Esophagus muscularis mucosa (tissue), 4 donors: Measurements from ENCODE around the gene CXorf66. TPM values are rescaled to one million over a fixed set of nuclear protein-coding genes. Genes with fewer than 3 reads are reported as not detected.

Source experiments
- DNase-seq: peaks from one replicate; pipeline ENCODE4 v3.0.0-alpha.2; 2017; ENCODE audit errors: extremely low spot score
- H3K27ac ChIP-seq, 4 donors: fragments of 200-600 bp; sonication (generic); replicated peaks in 1 of 4; 1 replicate in 3 of 4; 2 replicates in 1 of 4; pipeline ENCODE4 v1.5.1; 2016 to 2019; ENCODE audit warnings: mild to moderate bottlenecking in 1 of 4
- H3K27me3 ChIP-seq, 4 donors: fragments of 200-600 bp; sonication (generic); one replicate each; pipeline versions ENCODE4 v1.5.1 to v1.6.0; 2016 to 2019
- H3K36me3 ChIP-seq, 4 donors: fragments of 200-600 bp; sonication (generic); one replicate each; pipeline ENCODE4 v1.5.1; 2016 to 2019
- H3K4me1 ChIP-seq, 4 donors: fragments of 200-600 bp; sonication (generic); one replicate each; pipeline ENCODE4 v1.5.1; 2016 to 2019
- H3K4me3 ChIP-seq, 4 donors: fragments of 200-600 bp; sonication (generic); 1 replicate in 2 of 4; 2 replicates in 2 of 4; pipeline ENCODE4 v1.5.1; 2016 to 2019; ENCODE audit warnings: mild to moderate bottlenecking in 4 of 4, moderate library complexity in 1 of 4
- H3K9me3 ChIP-seq, 4 donors: fragments of 200-600 bp; sonication (generic); 1 replicate in 3 of 4; 2 replicates in 1 of 4; pipeline ENCODE4 v1.5.1; 2016 to 2019
- EP300 ChIP-seq: sonication (generic); formaldehyde crosslinking; IDR thresholded peaks from one replicate; pipeline ENCODE4 v1.6.1; 2017; ENCODE audit warnings: antibody characterized with exemption
- POLR2A ChIP-seq: fragments of 450-650 bp; IDR thresholded peaks from one replicate; pipeline ENCODE4 v1.6.1; 2017; ENCODE audit warnings: antibody characterized with exemption, moderate library complexity, mild to moderate bottlenecking, low read depth
- POLR2AphosphoS5 ChIP-seq, 2 donors: sonication (generic); formaldehyde crosslinking; IDR thresholded peaks; one replicate each; pipeline ENCODE4 v1.6.1; 2017; ENCODE audit warnings: antibody characterized with exemption in 2 of 2
- WGBS: methylation state at CpG from one replicate; pipeline ENCODE4 v1.1.5; 2018; 5-methylcytosine and 5-hydroxymethylcytosine counted together
- intact Hi-C: fragments of 100-400 bp; cut with DNase I; formaldehyde crosslinking; loops from one replicate; pipeline ENCODE4 v1.15.1; 2023
- total RNA-seq, 4 donors: library from RNA; depleted of rRNA; stranded (reverse); fragments of >200 nt; gene quantifications; one replicate each; pipeline versions ENCODE4 v1.1.0 to v1.2.1, GENCODE V29; 2016
- TF ChIP-seq, protein P1 (sequence below), 3 experiments: fragments of 200-600 bp in 2 of 3; fragments of 450-650 bp in 1 of 3; sonication (generic) in 2 of 3; IDR thresholded peaks; one replicate each; pipeline ENCODE4 v1.5.1; 2017 to 2019; ENCODE audit warnings: antibody characterized with exemption in 3 of 3, mild to moderate bottlenecking in 2 of 3, moderate library complexity in 1 of 3

The CXorf66 gene, protein sequence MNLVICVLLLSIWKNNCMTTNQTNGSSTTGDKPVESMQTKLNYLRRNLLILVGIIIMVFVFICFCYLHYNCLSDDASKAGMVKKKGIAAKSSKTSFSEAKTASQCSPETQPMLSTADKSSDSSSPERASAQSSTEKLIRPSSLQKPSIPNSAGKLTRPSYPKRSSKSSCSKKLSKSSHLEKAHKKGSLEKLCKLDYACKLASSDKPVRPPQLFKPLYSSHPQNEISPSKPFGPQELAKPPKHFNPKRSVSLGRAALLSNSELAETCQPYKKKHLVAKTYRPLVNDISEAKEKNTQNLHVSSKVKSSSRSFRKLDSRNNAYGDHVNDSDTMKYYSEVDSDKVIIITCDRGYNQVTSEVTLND
- total RNA-seq = not detected

DNA sequence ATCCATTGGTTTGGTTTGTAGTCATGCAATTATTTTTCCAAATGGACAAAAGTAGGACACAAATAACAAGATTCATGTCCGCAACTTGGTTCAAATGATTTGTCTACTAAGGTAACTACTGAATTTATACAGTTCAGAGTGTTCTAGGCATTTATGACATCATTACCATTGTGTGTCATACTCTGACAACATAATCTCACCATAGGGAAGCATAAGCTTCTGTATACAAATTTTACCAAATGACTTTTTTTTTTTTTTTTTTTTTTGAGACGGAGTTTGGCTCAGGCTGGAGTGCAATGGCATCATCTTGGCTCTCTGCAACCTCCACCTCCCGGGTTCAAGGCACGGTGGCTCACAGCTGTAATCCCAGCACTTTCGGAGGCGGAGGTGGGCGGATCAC lies at the start of gene CXorf66:
TSS of gene CXorf66 (minus strand) at position 101 of the 400 bp plus-strand sequence. CDS start at position 76, 25 bp downstream.
- intact Hi-C loops = no loop called here
- 83% methylated on average over 7 of the region's 7 CpGs for WGBS
- no peak for TF ChIP-seq EP300
- no peak for TF ChIP-seq POLR2AphosphoS5 (IDR thresholded peaks at IDR 0.05)
- no peak for TF ChIP-seq POLR2A
- TF ChIP-seq, protein P1, sequence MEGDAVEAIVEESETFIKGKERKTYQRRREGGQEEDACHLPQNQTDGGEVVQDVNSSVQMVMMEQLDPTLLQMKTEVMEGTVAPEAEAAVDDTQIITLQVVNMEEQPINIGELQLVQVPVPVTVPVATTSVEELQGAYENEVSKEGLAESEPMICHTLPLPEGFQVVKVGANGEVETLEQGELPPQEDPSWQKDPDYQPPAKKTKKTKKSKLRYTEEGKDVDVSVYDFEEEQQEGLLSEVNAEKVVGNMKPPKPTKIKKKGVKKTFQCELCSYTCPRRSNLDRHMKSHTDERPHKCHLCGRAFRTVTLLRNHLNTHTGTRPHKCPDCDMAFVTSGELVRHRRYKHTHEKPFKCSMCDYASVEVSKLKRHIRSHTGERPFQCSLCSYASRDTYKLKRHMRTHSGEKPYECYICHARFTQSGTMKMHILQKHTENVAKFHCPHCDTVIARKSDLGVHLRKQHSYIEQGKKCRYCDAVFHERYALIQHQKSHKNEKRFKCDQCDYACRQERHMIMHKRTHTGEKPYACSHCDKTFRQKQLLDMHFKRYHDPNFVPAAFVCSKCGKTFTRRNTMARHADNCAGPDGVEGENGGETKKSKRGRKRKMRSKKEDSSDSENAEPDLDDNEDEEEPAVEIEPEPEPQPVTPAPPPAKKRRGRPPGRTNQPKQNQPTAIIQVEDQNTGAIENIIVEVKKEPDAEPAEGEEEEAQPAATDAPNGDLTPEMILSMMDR (IDR thresholded peaks at IDR 0.05) = no peak
- Histone ChIP-seq H3K27ac (no peak within 1 kb of the TSS), H3K4me1 (no peaks in the 10 kb centered on the region), H3K4me3 (no peak within 1 kb of the TSS), H3K9me3 (no peaks in the 10 kb centered on the region), H3K36me3 (no peaks in the 10 kb centered on the region), H3K27me3 (no peaks in the 10 kb centered on the region)
- no peak for DNase-seq

DNA sequence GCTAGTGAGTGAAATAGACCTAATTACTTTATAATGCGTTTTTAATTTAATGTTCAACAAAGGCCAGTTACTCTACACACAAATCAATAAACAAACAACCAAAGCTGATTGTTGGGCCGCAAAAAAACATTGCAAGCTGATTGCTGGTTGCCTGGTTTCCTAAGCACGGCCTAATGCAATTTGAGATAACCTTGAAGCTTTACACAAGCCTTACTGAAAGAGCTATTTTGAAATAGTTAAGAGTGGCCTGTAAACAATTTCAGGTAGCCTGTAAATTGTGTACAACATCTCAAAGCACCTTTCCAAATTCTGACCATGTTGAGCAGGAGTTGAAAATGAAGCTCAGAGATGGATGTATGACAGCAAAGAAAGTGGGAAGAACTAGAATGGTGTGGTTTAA lies 17.5 kb upstream of the CXorf66 start:
- H3K4me1 ChIP-seq = no peaks in the 10 kb centered on the region
- H3K4me3 ChIP-seq = no peak overlapping the region
- H3K36me3 ChIP-seq = no peaks in the 10 kb centered on the region
- no peak overlapping the region for H3K27ac ChIP-seq
- no peaks in the 10 kb centered on the region for H3K9me3 ChIP-seq
- no peaks in the 10 kb centered on the region for H3K27me3 ChIP-seq
- no peak for DNase-seq
- intact Hi-C loops = no loop called here
- whole genome bisulfite sequencing = 81% methylated on average over 3 of the region's 3 CpGs
- TF ChIP-seq POLR2AphosphoS5 (IDR thresholded peaks at IDR 0.05) (no peak), POLR2A (no peak), EP300 (no peak)
- TF ChIP-seq, protein P1 (IDR thresholded peaks at IDR 0.05) = no peak

DNA sequence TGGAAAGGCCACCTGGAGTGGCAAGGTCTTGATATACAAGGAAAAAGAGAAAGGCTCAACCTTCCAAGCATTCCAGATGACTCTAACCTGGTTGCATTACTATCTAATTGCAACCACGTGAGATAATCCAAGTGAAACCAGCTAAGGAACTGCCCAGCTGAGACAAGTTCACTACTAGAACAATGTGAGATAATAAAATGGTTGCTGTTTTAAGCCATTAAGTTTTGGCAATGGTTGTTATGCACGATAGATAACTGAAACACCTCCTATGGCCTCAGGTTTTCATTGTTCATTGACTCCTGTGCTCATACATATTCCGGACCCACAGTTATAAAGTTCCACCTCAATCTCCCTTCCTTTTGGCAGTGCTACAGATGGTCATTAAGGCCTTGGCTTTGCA lies 9.2 kb upstream of the CXorf66 start:
- intact Hi-C loops = no loop called here
- Histone ChIP-seq H3K27me3 (peaks cover 0 to 9% (median 0%) of the 10 kb centered on the region in 4 donors), H3K27ac (no peak overlapping the region), H3K36me3 (no peaks in the 10 kb centered on the region), H3K4me3 (no peak overlapping the region), H3K9me3 (no peaks in the 10 kb centered on the region), H3K4me1 (peaks cover 0 to 5% (median 0%) of the 10 kb centered on the region in 4 donors)
- TF ChIP-seq POLR2A (no peak), POLR2AphosphoS5 (IDR thresholded peaks at IDR 0.05) (no peak), EP300 (no peak)
- TF ChIP-seq, protein P1 (IDR thresholded peaks at IDR 0.05) = no peak
- DNase-seq = no peak
- WGBS = 76% methylated on average over 3 of the region's 3 CpGs

DNA sequence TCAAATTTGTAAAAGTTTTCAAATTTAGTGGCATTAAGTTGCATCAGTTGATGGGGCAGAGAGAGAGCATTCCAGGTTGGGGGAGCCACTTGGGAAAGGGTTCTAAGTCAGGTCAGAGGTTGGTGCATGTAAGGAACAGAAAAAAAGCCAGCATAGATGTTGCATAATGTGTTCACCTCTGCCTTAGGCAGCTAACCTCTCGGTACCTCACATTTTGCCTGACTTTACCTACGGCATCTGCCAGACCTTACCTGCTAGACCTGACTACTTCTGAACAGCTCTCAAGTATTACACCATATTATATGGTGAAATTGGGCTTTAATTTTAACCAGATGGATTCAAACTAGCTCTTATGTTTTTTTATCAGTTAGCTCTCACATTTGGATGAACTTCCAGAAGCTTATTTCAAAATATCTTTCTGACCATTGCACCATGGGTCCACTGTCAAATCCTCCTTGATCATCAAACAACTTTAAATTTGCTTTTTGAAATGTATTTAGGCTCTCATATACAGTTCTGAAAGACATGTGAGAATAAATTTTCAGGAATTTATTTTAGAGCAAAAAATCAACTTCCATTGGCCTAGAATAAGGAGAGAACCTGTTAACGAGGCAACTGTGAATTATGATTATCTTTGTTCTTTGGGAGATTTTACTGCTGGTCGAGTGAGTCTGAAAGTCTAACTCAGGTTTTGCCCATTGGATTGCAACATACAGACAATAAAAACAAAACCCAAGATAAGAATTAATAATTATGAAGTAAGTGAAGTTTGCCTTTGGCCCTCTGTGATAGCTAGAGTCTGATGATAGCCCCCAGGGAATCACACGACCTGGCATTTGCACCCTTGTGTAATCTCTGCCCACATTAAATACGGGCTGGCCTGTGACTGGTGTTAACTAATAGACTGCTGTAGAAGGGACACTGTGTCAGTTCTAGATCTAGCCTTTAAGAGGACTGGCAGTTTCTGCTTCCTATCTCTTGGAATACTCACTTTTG lies 7.6 kb upstream of the CXorf66 start:
- Histone ChIP-seq H3K9me3 (no peaks in the 10 kb centered on the region), H3K27me3 (peaks cover 0 to 9% (median 0%) of the 10 kb centered on the region in 4 donors), H3K27ac (no peak overlapping the region), H3K4me1 (peaks cover 0 to 5% (median 0%) of the 10 kb centered on the region in 4 donors), H3K36me3 (no peaks in the 10 kb centered on the region), H3K4me3 (no peak overlapping the region)
- no peak for DNase-seq
- 82% methylated on average over 6 of the region's 6 CpGs for WGBS
- intact Hi-C loops = no loop called here
- no peak for TF ChIP-seq POLR2A
- TF ChIP-seq POLR2AphosphoS5 (IDR thresholded peaks at IDR 0.05) = no peak
- TF ChIP-seq, protein P1 (IDR thresholded peaks at IDR 0.05) = no peak
- TF ChIP-seq EP300 = no peak
